GM12892 (cell line): ENCODE results near the gene TBC1D5.

Experiments used
- POLR2A ChIP-seq: IDR thresholded peaks from 2 replicates; pipeline ENCODE4 v1.6.1; 2011; ENCODE audit warnings: low read depth, low read length, control low read depth
- POLR2AphosphoS5 ChIP-seq: IDR thresholded peaks from 2 replicates; pipeline ENCODE4 v1.6.1; 2011; ENCODE audit warnings: low read depth, low read length, control low read depth

DNA sequence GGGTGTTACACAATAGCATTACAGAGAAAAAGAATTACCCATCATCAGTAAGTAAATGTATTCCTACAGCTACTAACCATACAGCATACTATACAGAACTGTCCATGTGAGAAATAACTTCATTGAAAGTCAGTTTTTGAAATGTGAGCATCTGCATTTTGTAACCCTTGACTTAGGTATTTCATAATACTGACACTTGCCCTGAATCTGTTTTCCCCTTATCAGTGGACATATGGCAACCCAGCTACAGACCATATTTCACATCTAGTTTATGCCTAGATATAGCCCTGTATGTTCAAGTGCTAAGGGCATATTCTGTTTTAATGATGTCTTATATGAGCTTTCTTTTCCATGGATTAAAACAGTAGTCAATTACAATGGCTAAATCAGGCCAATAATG, 297.6 kb downstream of the TBC1D5 start:
- no peak for TF ChIP-seq POLR2A
- no peak for TF ChIP-seq POLR2AphosphoS5
